GM20431 (cell line): ENCODE data around the gene AUH.

Experiments
- in situ Hi-C: fragments of 300-500 bp; cut with MseI, MboI; formaldehyde crosslinking; loops from one replicate; pipeline ENCODE4 v1.15.0; 2020; ENCODE audit warnings: low sequenced_read_pairs; ENCODE audit not compliant: unreplicated experiment

Gene AUH

GRCh38 chr9:91179237-91180138 lies 182.2 kb downstream of the AUH start:
- in situ Hi-C loops: no loop called here

GRCh38 chr9:91178281-91179236 lies 183.2 kb downstream of the AUH start:
- in situ Hi-C loops: no loop called here

- in situ Hi-C loops: no loop called here
Observed at GRCh38 chr9:91177661-91178280, 183.9 kb downstream of the AUH start.

- in situ Hi-C loops: no loop called here
Observed at GRCh38 chr9:91177081-91177480, 184.6 kb downstream of the AUH start.

GRCh38 chr9:91176426-91176825 lies 185.3 kb downstream of the AUH start:
- in situ Hi-C loops: no loop called here

- in situ Hi-C loops: no loop called here
Observed at GRCh38 chr9:91174772-91175171, 186.9 kb downstream of the AUH start.

- in situ Hi-C loops: no loop called here
Observed at GRCh38 chr9:91172329-91172728, 189.4 kb downstream of the AUH start.

GRCh38 chr9:91170951-91171350 lies 190.8 kb downstream of the AUH start:
- in situ Hi-C loops: no loop called here

GRCh38 chr9:91166796-91167366 lies 194.8 kb downstream of the AUH start:
- in situ Hi-C loops: no loop called here

- in situ Hi-C loops: no loop called here
Observed at GRCh38 chr9:91164724-91165520, 196.8 kb downstream of the AUH start.
